Hepatocyte (in vitro differentiated cells): ENCODE results near the gene PROC. TPM values are rescaled to one million over a fixed set of nuclear protein-coding genes. Genes with fewer than 3 reads are reported as not detected.

Source experiments
- DNase-seq: peaks from one replicate; pipeline ENCODE4 v3.0.0-alpha.2; 2016; ENCODE audit warnings: low spot score
- H2AFZ ChIP-seq: fragments of 200-600 bp; sonication (generic); 2 replicates; pipeline ENCODE4 v1.6.0; 2016; ENCODE audit warnings: antibody characterized with exemption, mild to moderate bottlenecking
- H3K27ac ChIP-seq: fragments of 200-600 bp; sonication (generic); 2 replicates; pipeline ENCODE4 v1.5.1; 2016; ENCODE audit warnings: mild to moderate bottlenecking
- H3K27me3 ChIP-seq: fragments of 200-600 bp; sonication (generic); 2 replicates; pipeline ENCODE4 v1.6.1; 2016
- H3K36me3 ChIP-seq: fragments of 200-600 bp; sonication (generic); replicated peaks from 2 replicates; pipeline ENCODE4 v1.5.1; 2016; ENCODE audit warnings: low read depth; ENCODE audit not compliant: insufficient read depth
- H3K4me1 ChIP-seq: fragments of 200-600 bp; sonication (generic); 2 replicates; pipeline ENCODE4 v1.5.1; 2016; ENCODE audit warnings: mild to moderate bottlenecking, moderate library complexity; ENCODE audit not compliant: insufficient read depth
- H3K4me2 ChIP-seq: fragments of 200-600 bp; sonication (generic); 2 replicates; pipeline ENCODE4 v1.6.0; 2016
- H3K4me3 ChIP-seq: fragments of 200-600 bp; sonication (generic); 2 replicates; pipeline ENCODE4 v1.5.1; 2016; ENCODE audit warnings: mild to moderate bottlenecking
- H3K79me2 ChIP-seq: fragments of 200-600 bp; sonication (generic); 2 replicates; pipeline ENCODE4 v1.6.0; 2017; ENCODE audit warnings: mild to moderate bottlenecking
- H3K9me2 ChIP-seq: fragments of 200-600 bp; sonication (generic); replicated peaks from 2 replicates; pipeline ENCODE4 v1.6.0; 2017; ENCODE audit warnings: mild to moderate bottlenecking; ENCODE audit not compliant: insufficient read depth
- H3K9me3 ChIP-seq: fragments of 200-600 bp; sonication (generic); 2 replicates; pipeline ENCODE4 v1.5.1; 2016; ENCODE audit warnings: low read depth, mild to moderate bottlenecking
- H4K20me1 ChIP-seq: fragments of 200-600 bp; sonication (generic); 2 replicates; pipeline ENCODE4 v1.6.0; 2016; ENCODE audit warnings: mild to moderate bottlenecking; ENCODE audit not compliant: insufficient read depth, poor library complexity, severe bottlenecking
- CTCF ChIP-seq: fragments of 200-600 bp; sonication (generic); IDR thresholded peaks from 2 replicates; pipeline ENCODE4 v1.5.1; 2016; ENCODE audit warnings: antibody characterized with exemption, mild to moderate bottlenecking; ENCODE audit not compliant: poor library complexity
- EZH2 ChIP-seq: fragments of 200-600 bp; sonication (generic); IDR thresholded peaks from 2 replicates; pipeline ENCODE4 v1.6.1; 2016; ENCODE audit warnings: antibody characterized with exemption, mild to moderate bottlenecking, borderline replicate concordance
- EZH2phosphoT487 ChIP-seq: fragments of 200-600 bp; sonication (generic); IDR thresholded peaks from one replicate; pipeline ENCODE4 v1.6.1; 2018; ENCODE audit warnings: antibody characterized with exemption, mild to moderate bottlenecking, low read depth, moderate library complexity; ENCODE audit not compliant: unreplicated experiment, severe bottlenecking
- WGBS: methylation state at CpG from one replicate; pipeline ENCODE4 v1.1.6; 2016; ENCODE audit warnings: low lambda C conversion rate; ENCODE audit errors: missing lambda C conversion rate; 5-methylcytosine and 5-hydroxymethylcytosine counted together
- microRNA-seq: library from miRNA; unstranded; fragments of <30 nt; microRNA quantifications from one replicate; pipeline ENCODE4, GENCODE V29; 2017
- polyA plus RNA-seq: library from polyadenylated mRNA; unstranded; fragments of >200 nt; fragmentation: Nextera tagmentation; extraction: Ambion mirVana; gene quantifications from 2 replicates; pipeline ENCODE4 v1.2.1, GENCODE V29; 2016
- small RNA-seq: library from RNA; depleted of rRNA; stranded (forward); fragments of <200 nt; gene quantifications from one replicate; pipeline ENCODE3, GENCODE V24; 2014
- total RNA-seq: library from RNA; depleted of rRNA; stranded (reverse); fragments of >200 nt; gene quantifications from 2 replicates; pipeline ENCODE4 v1.2.3, GENCODE V29; 2014

Gene PROC
- total and polyA plus RNA-seq, 2 experiments from 2014 or later, result 42.6 to 70.2 TPM

GRCh38 chr2:127475788-127476187 is 57.6 kb downstream of the PROC start:
- 95% methylated on average over 2 of the region's 2 CpGs for WGBS

More at GRCh38 chr2:127475788-127476187, 57.6 kb downstream of the PROC start:
- no peaks in the 10 kb centered on the region for H3K9me2 ChIP-seq
- H3K4me3 ChIP-seq, result no peak overlapping the region
- no peaks in the 10 kb centered on the region for H3K9me3 ChIP-seq
- no peaks in the 10 kb centered on the region for H3K4me1 ChIP-seq
- no peak overlapping the region for H3K4me2 ChIP-seq
- H3K79me2 ChIP-seq, result no peaks in the 10 kb centered on the region
- no peaks in the 10 kb centered on the region for H3K27me3 ChIP-seq
- no peak overlapping the region for H3K27ac ChIP-seq
- no peak overlapping the region for H2AFZ ChIP-seq
- TF ChIP-seq EZH2phosphoT487, result no peak
- no peak for TF ChIP-seq CTCF
- no peak for TF ChIP-seq EZH2
- no peaks in the 10 kb centered on the region for H4K20me1 ChIP-seq
- DNase-seq, result no peak
- H3K36me3 ChIP-seq, result no peaks in the 10 kb centered on the region

Small RNAs within 50 kb of the gene (microRNA-seq; reads per million reads assigned to microRNA genes)
- not detected for gene MIR4783

Small RNAs within 50 kb of the gene (small RNA-seq; reads per million reads assigned to genes)
- gene MIR4783, result not detected
- not detected for gene RNU4-48P

Other genes starting within 250 kb of the PROC start
- 0.56 and 1.2 TPM in 2 replicates for gene CYP27C1, start 198.1 kb upstream of the PROC start, total RNA-seq
- gene CYP27C1, start 198.1 kb upstream of the PROC start, polyA plus RNA-seq, result 1.3 and 1.4 TPM in 2 replicates
- 40.7 and 41.7 TPM in 2 replicates for gene ERCC3, start 124.3 kb upstream of the PROC start, total RNA-seq
- 36.3 and 43.5 TPM in 2 replicates for gene ERCC3, start 124.3 kb upstream of the PROC start, polyA plus RNA-seq
- gene MAP3K2, start 30.5 kb upstream of the PROC start, total RNA-seq, result 42.9 and 52.5 TPM in 2 replicates
- gene MAP3K2, start 30.5 kb upstream of the PROC start, polyA plus RNA-seq, result 28.5 and 35.7 TPM in 2 replicates
- gene IWS1, start 108.1 kb downstream of the PROC start, total RNA-seq, result 45.9 and 58.5 TPM in 2 replicates
- gene IWS1, start 108.1 kb downstream of the PROC start, polyA plus RNA-seq, result 47.8 and 49.3 TPM in 2 replicates
- gene MYO7B, start 117.3 kb downstream of the PROC start, total RNA-seq, result 17.6 and 20.1 TPM in 2 replicates
- 12.6 and 17.6 TPM in 2 replicates for gene MYO7B, start 117.3 kb downstream of the PROC start, polyA plus RNA-seq
- not detected in 2 replicates for gene GPR17, start 227.7 kb downstream of the PROC start, total RNA-seq
- 0.39 TPM in 1 of 2 replicates, not detected in the other for gene GPR17, start 227.7 kb downstream of the PROC start, polyA plus RNA-seq